ENCODE measurements around the gene FAM131A.

DNA sequence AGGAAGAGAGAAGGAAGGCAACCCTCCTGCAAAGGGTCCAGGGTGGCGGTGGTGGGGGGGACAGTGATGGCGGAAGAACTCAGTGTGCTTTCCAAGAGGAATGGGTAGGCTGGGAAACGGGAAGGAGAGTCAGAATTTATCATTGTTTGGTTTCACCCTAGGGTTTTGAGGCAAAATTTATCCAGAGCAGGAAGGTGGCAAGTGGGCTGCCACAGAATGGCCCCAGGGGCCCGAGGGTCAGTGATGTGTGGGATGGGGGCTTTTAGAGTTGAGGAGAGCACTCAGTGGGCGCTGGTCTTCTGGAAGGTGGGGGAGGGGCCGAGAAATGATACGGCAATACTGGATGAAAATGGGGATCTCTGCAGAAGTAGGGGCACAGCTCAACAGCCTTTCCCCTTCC lies 581 bp downstream of the FAM131A start:
- TF ChIP-seq RARB (CRISPR knock-in tag; IDR thresholded peaks at IDR 0.05) (no peak), PATZ1 (CRISPR knock-in tag; IDR thresholded peaks at IDR 0.05; ENCODE audit: borderline replicate concordance) (no peak), ISL1 (CRISPR knock-in tag; IDR thresholded peaks at IDR 0.05) (no peak)

All from SK-N-SH treated with all-trans-retinoic acid at 6 μM for 48 hours (cell line).